ENCODE data around the gene MAPK1.
"Not testable (repeated sequence)": the region's sequence is repeated elsewhere in the genome, so short reads cannot be mapped to it uniquely, and the experiment has no call there.

MAPK1 gene

GRCh38 chr22:21754523-21754922 is 112.9 kb downstream of the MAPK1 start:
- DNase-seq (ENCODE audit: low spot score) = no peak

GRCh38 chr22:21753374-21754111 is 113.9 kb downstream of the MAPK1 start:
- DNase-seq (ENCODE audit: low spot score) = no peak

- DNase-seq (ENCODE audit: low spot score) = no peak
Observed at GRCh38 chr22:21752276-21752675, 115.2 kb downstream of the MAPK1 start.

GRCh38 chr22:21745948-21746347 is 121.5 kb downstream of the MAPK1 start:
- DNase-seq (ENCODE audit: low spot score) = no peak

- DNase-seq (ENCODE audit: low spot score) = not testable (repeated sequence)
Observed at GRCh38 chr22:21744917-21745316, 122.5 kb downstream of the MAPK1 start.

GRCh38 chr22:21741790-21742189 is 125.7 kb downstream of the MAPK1 start:
- DNase-seq (ENCODE audit: low spot score) = no peak

- DNase-seq (ENCODE audit: low spot score) = no peak
Observed at GRCh38 chr22:21741059-21741458, 126.4 kb downstream of the MAPK1 start.

GRCh38 chr22:21739828-21740377 is 127.5 kb downstream of the MAPK1 start:
- no peak for DNase-seq (ENCODE audit: low spot score)

- DNase-seq (ENCODE audit: low spot score) = no peak
Observed at GRCh38 chr22:21738966-21739365, 128.5 kb downstream of the MAPK1 start.

- DNase-seq (ENCODE audit: low spot score) = no peak
Observed at GRCh38 chr22:21738081-21738480, 129.4 kb downstream of the MAPK1 start.

GRCh38 chr22:21736948-21737347 is 130.5 kb downstream of the MAPK1 start:
- no peak for DNase-seq (ENCODE audit: low spot score)

GRCh38 chr22:21736084-21736642 is 131.3 kb downstream of the MAPK1 start:
- no peak for DNase-seq (ENCODE audit: low spot score)

- peak; percentile 100 for DNase-seq (ENCODE audit: low spot score)
Observed at GRCh38 chr22:21735200-21736083, 132.0 kb downstream of the MAPK1 start, which contains the start of gene YPEL1. Gene YPEL1 (minus strand): TSS chr22:21735794. CDS start chr22:21710744, 25,050 bp downstream.

GRCh38 chr22:21734540-21735199 is 132.8 kb downstream of the MAPK1 start:
- DNase-seq (ENCODE audit: low spot score) = no peak

GRCh38 chr22:21731503-21731902 is 135.9 kb downstream of the MAPK1 start:
- DNase-seq (ENCODE audit: low spot score) = no peak

GRCh38 chr22:21730535-21731308 is 136.7 kb downstream of the MAPK1 start:
- DNase-seq (ENCODE audit: low spot score) = no peak

GRCh38 chr22:21729184-21729583 is 138.3 kb downstream of the MAPK1 start:
- not testable (repeated sequence) for DNase-seq (ENCODE audit: low spot score)

GRCh38 chr22:21728270-21728669 is 139.2 kb downstream of the MAPK1 start:
- no peak for DNase-seq (ENCODE audit: low spot score)

GRCh38 chr22:21727768-21728167 is 139.7 kb downstream of the MAPK1 start:
- DNase-seq (ENCODE audit: low spot score) = no peak

- DNase-seq (ENCODE audit: low spot score) = no peak
Observed at GRCh38 chr22:21727159-21727558, 140.3 kb downstream of the MAPK1 start.

GRCh38 chr22:21726650-21727049 is 140.8 kb downstream of the MAPK1 start:
- DNase-seq (ENCODE audit: low spot score) = peak; percentile 64
